Fibroblast of villous mesenchyme (primary cell): ENCODE measurements around the gene SESN1. TPM values are rescaled to one million over a fixed set of nuclear protein-coding genes. Genes with fewer than 3 reads are reported as not detected.

Experiments used
- DNase-seq: peaks from one replicate; pipeline ENCODE4 v3.0.0-alpha.2; 2010; ENCODE audit warnings: low read depth
- H3K4me3 ChIP-seq: 2 replicates; pipeline ENCODE4 v1.5.1; 2011; ENCODE audit warnings: low read depth, mild to moderate bottlenecking, low read length
- CTCF ChIP-seq: IDR thresholded peaks from 2 replicates; pipeline ENCODE4 v1.5.1; 2012; ENCODE audit warnings: low read depth, mild to moderate bottlenecking, low read length; ENCODE audit not compliant: insufficient read depth
- total RNA-seq: library from RNA; depleted of rRNA; stranded (reverse); fragments of >200 nt; gene quantifications from 2 replicates; pipeline ENCODE4 v1.2.3, GENCODE V29; 2012

The SESN1 gene
- total RNA-seq, 1 donor: 29.4 TPM

- no peak for TF ChIP-seq CTCF
- H3K4me3 ChIP-seq: no peak overlapping the region
- no peak for DNase-seq
Observed at GRCh38 chr6:109023356-109023925, 71.2 kb downstream of the SESN1 start.

GRCh38 chr6:109021870-109022269 lies 72.8 kb downstream of the SESN1 start:
- no peak for DNase-seq
- no peak overlapping the region for H3K4me3 ChIP-seq
- TF ChIP-seq CTCF: no peak

- no peak for DNase-seq
- TF ChIP-seq CTCF: no peak
- H3K4me3 ChIP-seq: no peak overlapping the region
Observed at GRCh38 chr6:109019911-109020310, 74.7 kb downstream of the SESN1 start.

- no peak overlapping the region for H3K4me3 ChIP-seq
- no peak for TF ChIP-seq CTCF
- no peak for DNase-seq
Observed at GRCh38 chr6:109015176-109015575, 79.5 kb downstream of the SESN1 start.

GRCh38 chr6:109014606-109015005 lies 80.0 kb downstream of the SESN1 start:
- no peak for TF ChIP-seq CTCF
- no peak for DNase-seq
- H3K4me3 ChIP-seq: no peak overlapping the region

GRCh38 chr6:109013656-109014305 lies 80.9 kb downstream of the SESN1 start:
- no peak overlapping the region for H3K4me3 ChIP-seq
- TF ChIP-seq CTCF: no peak
- DNase-seq: no peak

- DNase-seq: no peak
- TF ChIP-seq CTCF: no peak
- H3K4me3 ChIP-seq: no peak overlapping the region
Observed at GRCh38 chr6:109010705-109011102, 83.9 kb downstream of the SESN1 start.
